Prostate gland (tissue), 2 donors: ENCODE data around the gene CTNNBIP1. TPM values are rescaled to one million over a fixed set of nuclear protein-coding genes. Genes with fewer than 3 reads are reported as not detected.

Experiments used
- DNase-seq: peaks from one replicate; pipeline ENCODE4 v3.0.0-alpha.2; 2019; ENCODE audit warnings: low spot score
- H3K27ac ChIP-seq, 2 donors: fragments of 200-600 bp; sonication (generic); 2 replicates each; pipeline ENCODE4 v1.5.1; 2017 to 2019
- H3K27me3 ChIP-seq: fragments of 200-600 bp; sonication (generic); replicated peaks from 2 replicates; pipeline ENCODE4 v1.5.1; 2019; ENCODE audit not compliant: insufficient read depth
- H3K36me3 ChIP-seq, 2 donors: fragments of 200-600 bp; sonication (generic); 1 replicate in 1 of 2; 2 replicates in 1 of 2; pipeline versions ENCODE4 v1.5.1 to v1.8.1; 2017 to 2019
- H3K4me1 ChIP-seq: fragments of 200-600 bp; sonication (generic); replicated peaks from 2 replicates; pipeline ENCODE4 v1.5.1; 2019
- H3K4me3 ChIP-seq, 2 donors: fragments of 200-600 bp; sonication (generic); 2 replicates each; pipeline ENCODE4 v1.5.1; 2017 to 2019
- H3K9me3 ChIP-seq: fragments of 200-600 bp; sonication (generic); 2 replicates; pipeline ENCODE4 v1.5.1; 2017
- CTCF ChIP-seq, 4 experiments: fragments of 200-600 bp in 2 of 4; fragments of 450-650 bp in 2 of 4; sonication (generic) in 2 of 4; IDR thresholded peaks; 1 replicate in 3 of 4; 2 replicates in 1 of 4; pipeline ENCODE4 v1.5.1; 2016 to 2019; ENCODE audit warnings: antibody characterized with exemption in 4 of 4, mild to moderate bottlenecking in 2 of 4, moderate library complexity in 2 of 4
- POLR2A ChIP-seq: fragments of 450-650 bp; IDR thresholded peaks from one replicate; pipeline ENCODE4 v1.6.1; 2016; ENCODE audit warnings: antibody characterized with exemption, mild to moderate bottlenecking
- POLR2AphosphoS5 ChIP-seq: sonication (generic); formaldehyde crosslinking; IDR thresholded peaks from one replicate; pipeline ENCODE4 v1.6.1; 2017; ENCODE audit warnings: antibody characterized with exemption
- WGBS: methylation state at CpG from one replicate; pipeline ENCODE4 v1.1.5; 2018; 5-methylcytosine and 5-hydroxymethylcytosine counted together
- intact Hi-C: fragments of 100-400 bp; cut with DNase I; formaldehyde crosslinking; loops from one replicate; pipeline ENCODE4 v1.14.2; 2022
- total RNA-seq, 2 donors: library from RNA; depleted of rRNA; stranded (reverse); fragments of >200 nt; gene quantifications; one replicate each; pipeline ENCODE4 v1.1.0, GENCODE V29; 2016

The CTNNBIP1 gene
- total RNA-seq, 2 donors from 2014 or later: 56.9 to 101 TPM

- no peak for TF ChIP-seq POLR2AphosphoS5
- TF ChIP-seq CTCF (IDR thresholded peaks at IDR 0.05): no peak
- TF ChIP-seq POLR2A: no peak
- DNase-seq: no peak
- Histone ChIP-seq H3K4me3 (no peak overlapping the region), H3K27ac (peak overlapping the region; percentile 82 to 91), H3K9me3 (no peaks in the 10 kb centered on the region), H3K27me3 (no peaks in the 10 kb centered on the region), H3K4me1 (peaks cover 15% of the 10 kb centered on the region), H3K36me3 (no peaks in the 10 kb centered on the region)
- 8% methylated on average over 12 of the region's 12 CpGs for WGBS
- intact Hi-C loops: no loop called here
These were observed 66.0 kb downstream of the CTNNBIP1 start for GRCh38 chr1:9844106-9844505.

- H3K9me3 ChIP-seq: no peaks in the 10 kb centered on the region
- DNase-seq: peak; percentile 91
- H3K4me1 ChIP-seq: peaks cover 15% of the 10 kb centered on the region
- WGBS: 29% methylated on average over 7 of the region's 7 CpGs
- no peak overlapping the region for H3K4me3 ChIP-seq
- no peaks in the 10 kb centered on the region for H3K27me3 ChIP-seq
- H3K36me3 ChIP-seq: no peaks in the 10 kb centered on the region
- H3K27ac ChIP-seq: peak overlapping the region; percentile 82 to 91
- TF ChIP-seq POLR2AphosphoS5 (peak; percentile 93), CTCF (IDR thresholded peaks at IDR 0.05) (peak in 1 of 4 experiments; percentile 4), POLR2A (no peak)
- intact Hi-C loops: no loop called here
These were observed 66.5 kb downstream of the CTNNBIP1 start for GRCh38 chr1:9843576-9843945.

- peaks cover 15% of the 10 kb centered on the region for H3K4me1 ChIP-seq
- peak overlapping the region; percentile 82 to 91 for H3K27ac ChIP-seq
- 36% methylated on average over 20 of the region's 20 CpGs for WGBS
- H3K9me3 ChIP-seq: no peaks in the 10 kb centered on the region
- TF ChIP-seq POLR2AphosphoS5 (no peak), CTCF (IDR thresholded peaks at IDR 0.05) (peak in 2 of 4 experiments; percentile 4 to 21), POLR2A (no peak)
- intact Hi-C loops: no loop called here
- H3K4me3 ChIP-seq: no peak overlapping the region
- no peaks in the 10 kb centered on the region for H3K27me3 ChIP-seq
- no peaks in the 10 kb centered on the region for H3K36me3 ChIP-seq
- DNase-seq: peak; percentile 58
These were observed 67.1 kb downstream of the CTNNBIP1 start for GRCh38 chr1:9842781-9843575.

- no peaks in the 10 kb centered on the region for H3K9me3 ChIP-seq
- no peak for TF ChIP-seq POLR2AphosphoS5
- no peak for TF ChIP-seq POLR2A
- no peak for TF ChIP-seq CTCF (IDR thresholded peaks at IDR 0.05)
- peaks cover 15% of the 10 kb centered on the region for H3K4me1 ChIP-seq
- WGBS: 30% methylated on average over 9 of the region's 9 CpGs
- H3K36me3 ChIP-seq: no peaks in the 10 kb centered on the region
- no peaks in the 10 kb centered on the region for H3K27me3 ChIP-seq
- intact Hi-C loops: no loop called here
- no peak for DNase-seq
- no peak overlapping the region for H3K4me3 ChIP-seq
- H3K27ac ChIP-seq: peak overlapping the region; percentile 82 to 91
These were observed 67.9 kb downstream of the CTNNBIP1 start for GRCh38 chr1:9842073-9842711.

- Histone ChIP-seq H3K27me3 (no peaks in the 10 kb centered on the region), H3K4me1 (peaks cover 15% of the 10 kb centered on the region), H3K27ac (peak overlapping the region; percentile 82 to 91), H3K36me3 (no peaks in the 10 kb centered on the region), H3K4me3 (no peak overlapping the region), H3K9me3 (no peaks in the 10 kb centered on the region)
- WGBS: 65% methylated on average over 2 of the region's 2 CpGs
- DNase-seq: no peak
- TF ChIP-seq POLR2A (no peak), CTCF (IDR thresholded peaks at IDR 0.05) (no peak), POLR2AphosphoS5 (no peak)
- intact Hi-C loops: no loop called here
These were observed 68.6 kb downstream of the CTNNBIP1 start for GRCh38 chr1:9841460-9841859.
